Frontal cortex (tissue), 4 donors: Measurements from ENCODE around the gene ZNF850. TPM values are rescaled to one million over a fixed set of nuclear protein-coding genes. Genes with fewer than 3 reads are reported as not detected.
A peak's percentile ranks its signal among the peaks of the same experiment; 100 is the strongest.

ENCODE experiments used
- DNase-seq, 2 donors: peaks; one replicate each; pipeline ENCODE4 v3.0.0; 2012; ENCODE audit warnings: low spot score in 2 of 2
- FAIRE-seq: peaks from 2 replicates; lab custom pipeline; 2012; peaks lifted over from hg19 to GRCh38; lab: Jason Lieb, UNC
- total RNA-seq: library from RNA; depleted of rRNA; stranded (reverse); fragments of >200 nt; gene quantifications from one replicate; pipeline ENCODE4 v1.2.3, GENCODE V29; 2014
- donor health status: control.
- donor health status: control.
- donor health status: control.

ZNF850 gene
- total RNA-seq, 1 donor from 2014 or later = 6.1 TPM

- FAIRE-seq = no peak
- DNase-seq = no peak
These were observed 63.2 kb downstream of the ZNF850 start for GRCh38 chr19:36709423-36709822.

GRCh38 chr19:36707134-36707533 is 65.5 kb downstream of the ZNF850 start:
- no peak for DNase-seq
- peak; percentile 33 for FAIRE-seq

GRCh38 chr19:36688058-36688457 is 84.5 kb downstream of the ZNF850 start:
- FAIRE-seq (no peak), DNase-seq (no peak)

GRCh38 chr19:36687214-36688056 is 85.2 kb downstream of the ZNF850 start, which contains the start of gene ZNF567:
ZNF567 (plus strand) TSS chr19:36687612; CDS start chr19:36694868, 7,256 bp downstream.
- DNase-seq = peak; percentile 90 to 96
- no peak for FAIRE-seq

- FAIRE-seq (no peak), DNase-seq (peak in 1 of 2 donors; percentile 9)
These were observed 86.0 kb downstream of the ZNF850 start for GRCh38 chr19:36686365-36687213.

GRCh38 chr19:36685835-36686234 is 86.8 kb downstream of the ZNF850 start:
- DNase-seq (no peak), FAIRE-seq (no peak)

GRCh38 chr19:36679455-36679854 is 93.2 kb downstream of the ZNF850 start:
- FAIRE-seq = no peak
- DNase-seq = no peak

GRCh38 chr19:36674201-36674600 is 98.4 kb downstream of the ZNF850 start:
- DNase-seq (no peak), FAIRE-seq (no peak)

- FAIRE-seq (no peak), DNase-seq (no peak)
These were observed 100.2 kb downstream of the ZNF850 start for GRCh38 chr19:36672368-36672767.

GRCh38 chr19:36668646-36669045 is 104.0 kb downstream of the ZNF850 start:
- FAIRE-seq (no peak), DNase-seq (no peak)

- DNase-seq = no peak
These were observed 106.8 kb downstream of the ZNF850 start for GRCh38 chr19:36665832-36666231.

More at GRCh38 chr19:36665832-36666231, 106.8 kb downstream of the ZNF850 start:
- FAIRE-seq = no peak

Other genes starting within 250 kb of the ZNF850 start
- 34.2 TPM for gene ZNF260, start 244.5 kb downstream of the ZNF850 start, total RNA-seq
- 59.1 TPM for gene ZNF529, start 199.5 kb downstream of the ZNF850 start, total RNA-seq
- gene ZNF382, start 167.5 kb downstream of the ZNF850 start, total RNA-seq = 96.2 TPM
- gene ZNF461, start 106.0 kb downstream of the ZNF850 start, total RNA-seq = 49.7 TPM
- gene ZNF567, start 85.2 kb downstream of the ZNF850 start, total RNA-seq = 19.2 TPM
- gene ZNF790, start 65.6 kb upstream of the ZNF850 start, total RNA-seq = 26.1 TPM
- 24.9 TPM for gene ZNF345, start 78.1 kb upstream of the ZNF850 start, total RNA-seq
- gene ZNF829, start 143.5 kb upstream of the ZNF850 start, total RNA-seq = 9.4 TPM
- 49.7 TPM for gene ZNF568, start 143.5 kb upstream of the ZNF850 start, total RNA-seq